C4-2B (cell line): ENCODE data around the gene TNFRSF18.

Experiments
- CTCF ChIP-seq: fragments of 450-650 bp; conservative IDR thresholded peaks from 2 replicates; pipeline ENCODE4 v1.5.1; 2017; ENCODE audit warnings: mild to moderate bottlenecking
- ZFX ChIP-seq: fragments of 450-650 bp; IDR thresholded peaks from 2 replicates; pipeline ENCODE4 v1.6.1; 2017

DNA sequence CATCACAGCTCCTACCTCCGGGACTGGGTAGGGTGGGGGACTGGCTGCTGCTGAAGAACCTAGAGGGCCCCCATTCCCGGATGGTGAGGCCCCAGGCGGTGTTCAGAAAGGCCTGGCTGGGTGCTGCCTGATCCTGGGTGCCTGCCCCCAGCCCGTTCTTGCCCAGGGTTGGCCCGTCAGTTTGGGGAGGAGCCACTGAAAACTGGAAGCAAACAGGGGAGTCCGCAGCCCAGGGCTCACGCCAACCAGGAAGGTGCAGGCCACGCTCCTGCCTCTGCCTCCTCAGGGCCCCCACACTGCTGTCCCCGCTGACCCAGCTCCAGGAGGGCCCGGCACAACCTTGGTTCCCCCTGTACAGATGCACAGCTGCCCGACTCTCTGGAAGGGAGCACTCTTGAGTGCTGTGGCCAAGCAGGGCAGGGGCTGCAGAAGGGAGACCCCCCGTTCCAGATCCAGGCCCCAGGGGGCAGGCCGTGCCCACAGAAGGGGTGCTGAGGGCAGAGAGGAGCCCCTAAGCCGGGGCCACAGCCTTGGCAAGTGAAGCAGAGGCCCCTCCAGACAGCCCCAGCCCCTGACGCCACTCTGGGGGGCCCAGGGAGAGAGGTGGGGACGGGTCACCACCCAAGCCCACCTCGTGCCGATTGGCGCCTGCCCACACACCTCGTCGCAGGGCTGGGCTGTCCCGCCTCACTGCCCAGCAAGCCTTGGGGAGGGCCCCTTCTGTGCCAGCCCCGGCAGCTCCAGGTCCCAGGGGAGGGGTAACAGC, 34.6 kb upstream of the TNFRSF18 start:
- TF ChIP-seq CTCF (no peak), ZFX (peak; percentile 15; the same call in 1 of the 2 replicates)
